Measurements from ENCODE around the gene MCF2L. TPM values are rescaled to one million over a fixed set of nuclear protein-coding genes. Genes with fewer than 3 reads are reported as not detected.

Gene MCF2L
- total and polyA plus RNA-seq, 9 of the 15 experiments (the other 6 are each of a cell fraction or from before 2014, with no cell fraction given) = 0.05 to 0.25 (median 0.18) TPM; not detected in 5

DNA sequence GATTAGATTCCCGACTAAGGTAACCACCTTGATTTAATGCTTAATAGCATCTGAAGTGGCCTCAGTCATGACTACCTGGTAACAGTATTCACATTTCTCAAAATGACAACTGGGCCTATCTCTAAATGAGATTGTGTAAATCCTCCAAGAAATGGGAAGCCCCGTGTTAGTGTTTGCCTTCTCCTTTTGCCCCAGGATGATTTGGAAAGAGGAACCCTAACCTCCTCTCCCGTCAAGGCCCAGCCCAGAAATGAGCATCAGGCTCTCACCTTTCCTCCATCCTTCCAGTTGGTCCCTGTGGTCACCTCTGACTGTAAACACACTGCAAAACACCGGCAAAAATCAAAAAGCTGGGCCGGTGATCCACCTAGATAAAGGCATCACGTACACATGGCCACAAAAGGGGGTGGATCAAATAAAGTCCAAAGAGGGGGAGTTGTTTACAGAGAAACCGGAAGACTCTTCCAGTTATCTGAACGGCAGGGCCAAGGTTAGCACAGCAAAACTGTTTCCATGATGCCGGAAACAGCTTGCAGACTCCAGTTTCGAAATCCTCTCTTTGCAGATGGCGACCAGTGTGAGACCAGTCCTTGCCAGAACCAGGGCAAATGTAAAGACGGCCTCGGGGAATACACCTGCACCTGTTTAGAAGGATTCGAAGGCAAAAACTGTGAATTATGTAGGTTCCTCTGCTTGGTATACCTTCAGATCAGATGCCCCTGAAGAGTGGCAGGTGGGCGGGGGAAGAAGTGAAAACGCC is 170.0 kb downstream of the MCF2L start (continued):
- TF ChIP-seq ZBTB40 (IDR thresholded peaks at IDR 0.05) (peak; percentile 60), ZBTB40 (CRISPR knock-in tag; IDR thresholded peaks at IDR 0.05) (no peak), NR2C2 (CRISPR knock-in tag; IDR thresholded peaks at IDR 0.05) (no peak), NR2C2 (tag; IDR thresholded peaks at IDR 0.05) (peak; percentile 23; the same call in 1 of the 2 replicates), NFYB (IDR thresholded peaks at IDR 0.05; ENCODE audit: extremely low read depth, insufficient read length) (no peak), ZFP91 (CRISPR knock-in tag; IDR thresholded peaks at IDR 0.05) (no peak), TBP (optimal IDR thresholded peaks at IDR 0.05; ENCODE audit: low read depth, low read length) (no peak), ZNF41 (CRISPR knock-in tag; conservative IDR thresholded peaks at IDR 0.05) (0 out of 2 replicates have a peak, but pooled peaks have one; percentile 43), ZBTB2 (IDR thresholded peaks at IDR 0.05) (no peak), ZNF561 (CRISPR knock-in tag; conservative IDR thresholded peaks at IDR 0.05) (no peak)
- TF ChIP-seq, protein P1, sequence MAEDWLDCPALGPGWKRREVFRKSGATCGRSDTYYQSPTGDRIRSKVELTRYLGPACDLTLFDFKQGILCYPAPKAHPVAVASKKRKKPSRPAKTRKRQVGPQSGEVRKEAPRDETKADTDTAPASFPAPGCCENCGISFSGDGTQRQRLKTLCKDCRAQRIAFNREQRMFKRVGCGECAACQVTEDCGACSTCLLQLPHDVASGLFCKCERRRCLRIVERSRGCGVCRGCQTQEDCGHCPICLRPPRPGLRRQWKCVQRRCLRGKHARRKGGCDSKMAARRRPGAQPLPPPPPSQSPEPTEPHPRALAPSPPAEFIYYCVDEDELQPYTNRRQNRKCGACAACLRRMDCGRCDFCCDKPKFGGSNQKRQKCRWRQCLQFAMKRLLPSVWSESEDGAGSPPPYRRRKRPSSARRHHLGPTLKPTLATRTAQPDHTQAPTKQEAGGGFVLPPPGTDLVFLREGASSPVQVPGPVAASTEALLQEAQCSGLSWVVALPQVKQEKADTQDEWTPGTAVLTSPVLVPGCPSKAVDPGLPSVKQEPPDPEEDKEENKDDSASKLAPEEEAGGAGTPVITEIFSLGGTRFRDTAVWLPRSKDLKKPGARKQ (CRISPR knock-in tag; IDR thresholded peaks at IDR 0.05) = no peak

Measured in K562 (cell line).